ENCODE data around the gene CABLES1.
"Not testable (repeated sequence)": the region's sequence is repeated elsewhere in the genome, so short reads cannot be mapped to it uniquely, and the experiment has no call there.

CABLES1 gene, protein sequence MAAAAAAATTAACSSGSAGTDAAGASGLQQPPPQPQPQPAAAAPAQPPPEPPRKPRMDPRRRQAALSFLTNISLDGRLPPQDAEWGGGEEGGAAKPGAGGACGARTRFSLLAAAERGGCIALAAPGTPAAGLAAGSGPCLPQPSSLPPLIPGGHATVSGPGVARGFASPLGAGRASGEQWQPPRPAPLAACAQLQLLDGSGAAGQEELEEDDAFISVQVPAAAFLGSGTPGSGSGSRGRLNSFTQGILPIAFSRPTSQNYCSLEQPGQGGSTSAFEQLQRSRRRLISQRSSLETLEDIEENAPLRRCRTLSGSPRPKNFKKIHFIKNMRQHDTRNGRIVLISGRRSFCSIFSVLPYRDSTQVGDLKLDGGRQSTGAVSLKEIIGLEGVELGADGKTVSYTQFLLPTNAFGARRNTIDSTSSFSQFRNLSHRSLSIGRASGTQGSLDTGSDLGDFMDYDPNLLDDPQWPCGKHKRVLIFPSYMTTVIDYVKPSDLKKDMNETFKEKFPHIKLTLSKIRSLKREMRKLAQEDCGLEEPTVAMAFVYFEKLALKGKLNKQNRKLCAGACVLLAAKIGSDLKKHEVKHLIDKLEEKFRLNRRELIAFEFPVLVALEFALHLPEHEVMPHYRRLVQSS

GRCh38 chr18:23134780-23135549, at the start of gene CABLES1:
Gene CABLES1, plus strand, starts transcription at chr18:23135485. Its CDS starts 278 bp downstream, at chr18:23135763.
- DNase-seq = peak; percentile 20

DNA sequence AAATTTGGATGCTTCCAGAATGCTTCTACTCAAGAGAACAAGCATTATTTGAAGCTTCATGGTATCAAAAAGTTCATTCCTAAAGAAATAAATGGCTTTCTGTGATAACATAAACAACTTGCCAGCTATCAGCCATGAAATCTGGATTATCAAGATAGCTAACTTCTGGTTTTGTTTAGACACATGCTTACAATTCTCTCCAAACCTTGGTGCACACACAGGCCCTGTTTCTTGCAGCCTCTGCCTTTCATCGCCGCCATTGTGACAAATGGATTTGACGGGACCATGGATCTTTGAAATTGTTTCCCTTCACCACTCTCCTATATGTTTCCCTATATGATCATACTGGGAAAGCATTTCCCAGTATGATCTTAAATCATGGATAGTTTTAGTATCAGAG, 47.9 kb upstream of the CABLES1 start:
- DNase-seq = no peak

DNA sequence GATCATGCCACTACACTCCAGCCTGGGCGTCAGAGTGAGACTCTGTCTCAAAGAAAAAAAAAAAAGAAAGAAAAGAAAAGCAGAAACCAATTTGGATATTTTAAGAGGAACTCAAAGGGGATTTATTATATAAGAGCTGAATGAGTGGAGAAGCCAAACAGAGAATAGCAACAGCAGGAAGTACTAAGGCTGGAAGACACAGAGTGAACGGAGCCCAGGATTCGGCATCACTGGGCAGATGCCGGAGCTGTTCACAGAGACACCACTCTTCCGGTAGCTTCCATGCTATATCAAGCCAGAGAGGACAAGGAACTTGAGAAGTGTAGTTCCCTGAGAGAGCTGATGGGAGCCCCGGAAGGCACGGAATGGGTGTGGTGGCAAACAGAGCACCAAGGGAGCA, 47.0 kb upstream of the CABLES1 start:
- DNase-seq = no peak

- not testable (repeated sequence) for DNase-seq
Observed at GRCh38 chr18:23091017-23091993, 44.0 kb upstream of the CABLES1 start.

DNA sequence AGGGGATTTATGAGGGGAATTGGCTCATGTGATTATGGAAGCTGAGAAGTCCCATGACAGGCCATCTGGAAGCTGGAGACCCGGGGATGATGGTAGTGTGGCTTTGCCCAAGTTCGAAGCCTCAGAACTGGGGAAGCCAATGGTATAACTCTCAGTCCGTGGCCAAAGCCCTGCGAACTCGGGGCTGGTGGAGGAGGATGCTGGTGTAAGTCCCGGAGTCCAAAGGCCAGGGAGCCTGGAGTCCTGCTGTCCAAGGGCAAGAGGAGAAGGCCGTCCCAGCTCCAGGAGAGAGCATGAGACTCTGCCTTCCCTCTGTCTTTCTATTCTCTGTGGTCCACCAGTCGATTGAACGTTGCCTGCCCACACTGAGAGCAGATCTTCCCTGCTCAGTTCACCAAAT, 43.2 kb upstream of the CABLES1 start:
- DNase-seq = no peak

- not testable (repeated sequence) for DNase-seq
Observed at GRCh38 chr18:23093130-23093529, 42.2 kb upstream of the CABLES1 start.

DNA sequence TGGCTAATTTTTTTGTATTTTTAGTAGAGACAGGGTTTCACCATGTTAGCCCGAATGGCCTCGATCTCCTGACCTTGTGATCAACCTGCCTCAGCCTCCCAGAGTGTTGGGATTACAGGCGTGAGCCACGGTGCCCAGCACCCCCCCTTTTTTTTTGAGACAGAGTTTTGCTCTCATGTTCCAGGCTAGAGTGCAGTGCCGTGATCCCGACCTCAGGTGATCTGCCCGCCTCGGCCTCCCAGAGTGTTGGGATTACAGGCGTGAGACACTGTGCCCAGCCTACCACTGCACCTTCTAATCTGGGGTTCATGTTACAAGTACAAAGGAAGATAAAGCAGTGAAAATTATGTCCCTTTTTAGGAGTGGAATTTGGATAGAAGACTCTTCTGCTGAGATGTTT, 41.5 kb upstream of the CABLES1 start:
- no peak for DNase-seq

DNA sequence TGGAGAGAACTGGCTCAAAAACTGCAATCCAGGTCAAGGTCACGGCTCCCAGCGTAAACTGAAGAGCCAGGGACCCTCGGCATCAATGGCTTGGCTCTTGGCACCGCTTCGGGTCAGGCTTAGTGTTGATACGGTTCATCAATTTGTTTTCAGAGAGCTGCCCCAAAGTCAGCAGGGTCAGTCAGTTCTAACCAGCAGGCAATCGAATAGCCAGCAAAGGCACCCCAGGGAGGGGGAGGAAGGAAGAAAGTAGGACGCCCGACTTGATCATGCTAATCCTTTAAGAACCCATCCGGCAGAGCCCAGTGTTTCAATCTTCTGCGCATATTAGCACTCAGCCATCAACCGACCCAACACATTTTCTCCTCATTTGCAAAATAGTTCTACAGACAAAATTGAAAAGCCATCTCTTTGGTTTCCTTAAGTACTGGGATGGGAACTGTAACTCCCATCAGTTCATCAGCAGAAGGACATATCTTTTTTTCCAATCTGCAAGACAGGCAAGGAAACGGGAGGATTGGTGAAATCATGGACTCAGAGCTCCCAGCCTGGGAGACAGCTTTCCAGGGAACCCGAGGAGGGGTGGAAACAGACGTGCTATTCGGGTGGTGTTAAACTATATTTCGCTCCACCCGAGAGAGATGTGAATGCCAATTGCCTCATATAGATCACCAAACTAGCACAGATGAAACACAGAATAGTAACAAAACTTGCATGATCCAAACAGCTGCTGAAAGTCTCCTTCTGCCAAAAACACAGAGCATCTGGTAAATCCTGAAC, 40.7 kb upstream of the CABLES1 start:
- DNase-seq = no peak

DNA sequence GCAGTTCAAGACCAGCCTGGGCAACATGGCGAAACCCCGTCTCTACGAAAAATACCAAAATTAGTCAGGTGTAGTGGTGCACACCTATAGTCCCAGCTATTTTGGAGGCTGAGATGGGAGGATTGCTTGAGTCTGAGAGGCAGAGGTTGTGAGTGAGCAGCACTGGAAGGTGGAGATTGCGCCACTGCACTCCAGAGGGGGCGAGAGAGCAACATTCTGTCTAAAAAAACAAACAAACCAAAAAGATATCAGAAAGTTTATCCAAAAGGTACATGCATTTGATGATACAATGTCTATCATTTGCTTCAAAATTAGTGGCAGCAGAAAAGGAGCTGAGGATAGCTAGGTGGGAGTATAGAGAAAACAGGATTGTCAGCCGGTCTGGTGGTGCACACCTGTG, 39.8 kb upstream of the CABLES1 start:
- DNase-seq = no peak

DNA sequence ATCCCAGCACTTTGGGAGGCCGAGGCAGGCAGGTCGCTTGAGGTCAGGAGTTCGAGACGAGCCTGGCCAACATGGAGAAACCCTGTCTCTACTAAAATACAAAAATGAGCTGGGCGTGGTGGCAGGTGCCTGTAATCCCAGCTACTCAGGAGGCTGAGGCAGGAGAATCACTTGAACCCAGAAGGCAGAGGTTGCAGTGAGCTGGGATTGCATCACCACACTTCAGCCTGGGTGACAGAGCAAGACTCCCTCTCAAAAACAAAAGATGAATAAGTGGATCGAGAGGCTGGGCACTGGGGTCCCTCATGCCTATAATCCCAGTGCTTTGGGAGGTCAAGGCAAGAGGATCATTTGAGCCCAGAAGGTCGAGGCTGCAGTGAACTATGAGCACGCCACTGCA, 38.3 kb upstream of the CABLES1 start:
- DNase-seq = not testable (repeated sequence)

- DNase-seq = no peak
Observed at GRCh38 chr18:23099621-23100020, 35.7 kb upstream of the CABLES1 start.

DNA sequence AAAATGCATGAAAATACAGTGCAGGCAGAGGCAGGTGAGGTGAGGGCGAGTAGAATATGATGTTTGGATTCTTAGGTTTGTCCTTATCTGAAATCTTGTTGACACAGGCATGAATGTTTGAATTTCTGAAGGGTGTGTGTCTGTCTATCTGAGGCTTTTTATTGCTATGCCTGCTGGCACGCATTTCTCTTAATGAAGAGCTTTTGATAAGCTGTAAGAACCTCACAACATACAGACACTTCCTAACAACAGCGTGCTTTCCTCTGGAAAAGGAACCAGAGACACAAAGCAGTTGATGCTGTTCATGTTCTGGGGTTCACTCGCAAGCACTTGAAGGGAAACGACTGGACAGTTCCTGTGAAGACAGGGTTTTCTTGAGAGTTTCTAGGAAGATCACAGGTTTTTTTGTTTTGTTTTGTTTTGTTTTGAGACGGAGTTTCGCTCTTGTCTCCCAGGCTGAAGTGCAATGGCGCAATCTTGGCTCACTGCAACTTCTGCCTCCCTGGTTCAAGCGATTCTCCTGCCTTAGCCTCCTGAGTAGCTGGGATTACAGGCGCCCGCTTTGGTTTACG, 33.3 kb upstream of the CABLES1 start:
- DNase-seq = no peak

GRCh38 chr18:23102493-23103261, 32.6 kb upstream of the CABLES1 start:
- no peak for DNase-seq

DNA sequence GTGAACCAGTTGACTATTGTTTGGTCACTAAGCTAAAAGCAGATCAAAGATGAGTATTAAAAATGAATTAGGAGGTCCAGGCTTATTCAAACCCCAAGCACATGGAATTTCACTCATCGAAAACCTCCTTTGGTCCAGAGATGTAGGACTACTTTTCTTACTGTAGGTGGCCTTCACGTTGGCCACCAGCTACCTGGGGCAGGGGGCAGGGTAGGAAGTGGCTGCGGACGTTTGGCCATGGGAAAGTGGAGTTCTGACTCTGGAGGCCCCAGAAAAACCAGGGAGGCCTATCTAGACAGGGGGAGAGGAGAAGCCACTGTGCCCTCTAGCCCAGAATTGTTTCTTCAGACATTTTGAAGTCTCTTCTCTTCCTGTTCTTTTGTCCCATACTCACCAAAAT, 31.8 kb upstream of the CABLES1 start:
- no peak for DNase-seq

DNA sequence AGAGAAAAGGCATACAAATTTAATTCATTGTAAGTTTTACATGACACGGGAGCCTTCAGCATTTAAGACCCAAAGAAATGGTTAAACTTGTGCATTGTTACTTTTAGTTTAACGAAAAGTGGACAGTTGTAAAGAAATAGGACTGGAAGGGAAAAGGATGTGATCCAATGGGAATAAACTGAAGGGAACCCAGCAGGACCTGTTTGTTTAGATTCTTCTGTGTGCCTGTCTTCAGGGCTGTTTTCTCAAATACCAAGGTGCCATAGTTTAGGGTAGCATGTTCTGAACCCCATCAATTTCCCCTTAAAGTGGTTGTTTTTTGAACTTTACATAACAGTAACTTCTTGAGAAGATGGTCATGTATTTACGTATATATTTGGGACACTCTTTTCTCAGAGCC, 30.3 kb upstream of the CABLES1 start:
- no peak for DNase-seq

GRCh38 chr18:23105581-23106219, 29.6 kb upstream of the CABLES1 start:
- DNase-seq = no peak

- no peak for DNase-seq
Observed at GRCh38 chr18:23106575-23106974, 28.7 kb upstream of the CABLES1 start.

- DNase-seq = no peak
Observed at GRCh38 chr18:23107718-23108117, 27.6 kb upstream of the CABLES1 start.

DNA sequence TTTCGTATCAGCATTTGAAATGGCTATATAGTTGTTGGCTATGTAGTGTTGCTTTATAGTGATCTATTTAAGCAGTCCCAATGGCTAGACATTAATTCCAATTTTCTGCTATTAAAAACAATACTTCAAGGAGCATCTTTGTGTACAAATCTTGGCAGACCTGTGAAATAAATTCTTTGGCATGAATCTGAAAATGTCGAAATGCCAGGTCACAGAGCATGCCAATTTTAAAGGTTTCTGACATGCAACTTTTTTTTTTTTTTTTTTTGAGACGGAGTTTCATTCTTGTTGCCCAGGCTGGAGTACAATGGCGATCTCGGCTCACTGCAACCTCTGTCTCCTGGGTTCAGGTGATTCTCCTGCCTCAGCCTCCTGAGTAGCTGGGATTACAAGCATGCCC, 26.8 kb upstream of the CABLES1 start:
- no peak for DNase-seq

DNA sequence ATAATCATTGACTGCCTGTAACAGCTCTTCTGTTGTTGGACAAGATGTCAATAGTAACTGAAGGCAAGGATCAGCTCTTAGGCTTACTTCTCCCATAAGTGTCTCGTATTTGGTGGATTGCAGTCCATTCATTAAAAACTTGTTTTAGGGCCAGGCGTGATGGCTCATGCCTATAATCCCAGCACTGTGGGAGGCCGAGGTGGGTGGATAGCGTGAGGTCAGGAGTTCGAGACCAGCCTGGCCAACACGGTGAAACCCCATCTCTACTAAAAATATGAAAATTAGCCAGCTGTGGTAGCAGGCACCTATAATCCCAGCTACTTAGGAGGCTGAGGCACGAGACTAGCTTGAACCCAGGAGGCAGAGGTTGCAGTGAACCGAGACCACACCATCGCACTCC, 26.1 kb upstream of the CABLES1 start:
- not testable (repeated sequence) for DNase-seq

All from stimulated activated CD4-positive, alpha-beta T cell treated with anti-CD3 and anti-CD28 coated beads, Interleukin-4, amount 100 ng/mL, for 1 hour (primary cell).